Transverse colon (tissue), 4 donors: ENCODE results near the gene OGG1.

Source experiments
- CTCF ChIP-seq, 5 experiments: fragments of 200-600 bp in 3 of 5; fragments of 450-650 bp in 2 of 5; sonication (generic) in 3 of 5; IDR thresholded peaks; 1 replicate in 2 of 5; 2 replicates in 3 of 5; pipeline ENCODE4 v1.5.1; 2016 to 2017; ENCODE audit warnings: antibody characterized with exemption in 5 of 5, inconsistent platforms in 3 of 5, mild to moderate bottlenecking in 2 of 5, moderate library complexity in 1 of 5
- EP300 ChIP-seq: sonication (generic); formaldehyde crosslinking; IDR thresholded peaks from one replicate; pipeline ENCODE4 v1.6.1; 2017; ENCODE audit warnings: antibody characterized with exemption, low read depth
- POLR2A ChIP-seq: fragments of 450-650 bp; IDR thresholded peaks from one replicate; pipeline ENCODE4 v1.6.1; 2016; ENCODE audit warnings: antibody characterized with exemption, mild to moderate bottlenecking, moderate library complexity
- POLR2AphosphoS5 ChIP-seq, 3 donors: sonication (generic); formaldehyde crosslinking; IDR thresholded peaks; one replicate each; pipeline ENCODE4 v1.6.1; 2016; ENCODE audit warnings: antibody characterized with exemption in 3 of 3

GRCh38 chr3:9716801-9717555, 32.8 kb upstream of the OGG1 start:
- TF ChIP-seq POLR2A (no peak), EP300 (no peak), CTCF (IDR thresholded peaks at IDR 0.05) (no peak), POLR2AphosphoS5 (IDR thresholded peaks at IDR 0.05) (no peak)
